Body of pancreas (tissue), 4 donors: ENCODE results near the gene SLC35F3.

Experiments
- CTCF ChIP-seq, 7 experiments: fragments of 450-650 bp in 4 of 7; fragments of 200-600 bp in 3 of 7; sonication (generic) in 3 of 7; IDR thresholded peaks; one replicate each; pipeline ENCODE4 v1.5.1; 2016 to 2019; ENCODE audit warnings: antibody characterized with exemption in 7 of 7
- POLR2A ChIP-seq, 3 donors: fragments of 450-650 bp; IDR thresholded peaks; one replicate each; pipeline ENCODE4 v1.6.1; 2016; ENCODE audit warnings: antibody characterized with exemption in 3 of 3, mild to moderate bottlenecking in 2 of 3

- TF ChIP-seq POLR2A (IDR thresholded peaks at IDR 0.05) = no peak
- TF ChIP-seq CTCF (IDR thresholded peaks at IDR 0.05) = no peak
Observed at GRCh38 chr1:234208351-234208750, 303.9 kb downstream of the SLC35F3 start.
